Measurements from ENCODE around the gene RAB43.
"Not testable (repeated sequence)": the region's sequence is repeated elsewhere in the genome, so short reads cannot be mapped to it uniquely, and the experiment has no call there.

Gene RAB43

DNA sequence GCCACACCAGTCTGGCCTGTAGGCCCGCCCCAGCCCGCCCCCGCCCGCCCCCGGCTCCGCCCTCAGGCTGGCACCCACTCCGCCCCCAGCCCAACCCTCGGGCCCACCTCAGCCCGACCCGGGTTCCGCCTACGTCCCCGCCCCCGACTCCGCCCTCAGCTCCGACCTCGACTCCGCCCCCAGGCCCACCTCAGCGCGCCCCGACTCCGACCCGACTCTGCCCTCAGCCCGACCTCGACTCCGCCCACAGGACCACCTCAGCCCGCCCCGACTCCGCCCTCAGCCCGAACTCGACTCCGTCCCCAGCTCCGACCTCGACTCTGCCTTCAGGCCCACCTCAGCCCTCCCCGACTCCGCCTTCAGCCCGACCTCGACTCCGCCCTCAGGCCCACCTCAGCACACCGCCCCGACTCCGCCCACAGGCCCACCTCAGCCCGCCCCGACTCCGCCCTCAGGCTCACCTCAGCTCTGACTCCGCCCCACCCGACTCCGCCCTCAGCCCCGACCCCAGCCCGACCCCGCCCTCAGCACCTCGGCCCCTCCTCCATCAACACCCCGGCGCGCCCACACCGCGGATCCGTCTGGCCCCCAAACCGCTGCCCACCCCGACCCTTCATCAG is at the start of gene RAB43:
Gene RAB43 (minus strand): TSS at position 13 of the 620 bp plus-strand sequence. CDS start 315 bp downstream, outside the sequence.
- peak; percentile 26 for DNase-seq

DNA sequence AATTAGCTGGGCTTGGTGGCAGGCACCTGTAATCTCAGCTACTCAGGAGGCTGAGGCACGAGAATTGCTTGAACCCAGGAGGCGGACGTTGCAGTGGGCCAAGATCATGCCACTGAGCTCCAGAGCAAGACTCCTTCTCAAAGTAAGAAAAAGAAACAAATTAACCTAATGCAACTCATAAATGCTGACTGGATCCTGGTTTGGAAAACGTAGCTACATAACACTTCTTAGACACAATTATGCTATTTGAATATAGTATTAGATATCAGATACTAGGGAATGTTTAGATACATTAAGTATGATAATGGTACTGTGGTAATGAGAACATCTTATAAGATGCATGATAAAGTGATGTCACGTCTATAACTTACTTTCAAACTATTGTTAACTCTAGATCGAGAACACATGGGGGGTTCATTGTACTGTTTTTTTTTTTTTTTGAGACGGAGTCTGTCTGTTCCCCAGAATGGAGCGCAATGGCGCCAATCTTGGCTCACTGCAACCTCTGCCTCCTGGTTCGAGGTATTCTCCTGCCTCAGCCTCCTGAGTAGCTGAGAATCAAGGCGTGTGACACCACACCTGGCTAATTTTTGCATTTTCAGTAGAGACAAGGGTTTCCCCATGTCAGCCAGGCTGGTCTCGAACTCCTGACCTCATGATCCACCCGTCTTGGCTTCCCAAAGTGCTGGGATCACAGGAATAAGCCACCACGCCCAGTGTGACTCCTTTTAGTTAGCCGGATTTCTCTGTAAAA is 45.2 kb upstream of the RAB43 start:
- DNase-seq, result no peak

DNA sequence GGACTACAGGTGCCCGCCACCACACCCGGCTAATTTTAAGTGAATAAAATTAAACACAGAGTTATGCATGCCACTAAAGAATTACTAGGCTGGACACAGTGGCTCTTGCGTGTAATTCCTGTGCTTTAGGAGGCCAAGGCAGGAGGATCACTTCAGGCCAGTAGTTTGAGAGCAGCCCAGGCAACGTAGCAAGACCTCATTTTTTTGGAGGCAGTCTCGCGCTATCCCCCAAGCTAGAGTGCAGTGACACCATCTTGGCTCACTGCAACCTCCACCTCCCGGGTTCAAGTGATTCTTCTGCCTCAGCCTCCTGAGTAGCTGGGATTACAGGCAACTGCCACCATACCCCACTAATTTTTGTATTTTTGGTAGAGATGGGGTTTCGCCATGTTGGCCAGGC is 44.0 kb upstream of the RAB43 start:
- not testable (repeated sequence) for DNase-seq

DNA sequence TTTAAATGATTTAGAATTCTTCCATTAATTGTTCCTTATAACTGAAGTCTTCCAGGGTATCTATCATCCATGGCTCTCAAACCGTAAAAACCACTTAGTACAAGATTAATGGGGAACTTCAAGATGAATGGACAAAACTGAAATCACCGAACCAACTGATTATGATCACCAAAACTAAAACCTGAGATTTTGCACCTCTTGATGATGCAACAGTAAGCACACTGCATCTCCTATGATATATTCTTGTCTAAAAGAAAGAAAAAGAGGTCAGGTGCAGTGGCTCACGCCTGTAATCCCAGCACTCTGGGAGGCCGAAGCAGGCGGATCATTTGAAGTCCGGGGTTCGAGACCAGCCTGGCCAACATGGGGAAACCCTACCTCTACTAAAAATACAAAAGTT is 42.9 kb upstream of the RAB43 start:
- DNase-seq, result no peak

DNA sequence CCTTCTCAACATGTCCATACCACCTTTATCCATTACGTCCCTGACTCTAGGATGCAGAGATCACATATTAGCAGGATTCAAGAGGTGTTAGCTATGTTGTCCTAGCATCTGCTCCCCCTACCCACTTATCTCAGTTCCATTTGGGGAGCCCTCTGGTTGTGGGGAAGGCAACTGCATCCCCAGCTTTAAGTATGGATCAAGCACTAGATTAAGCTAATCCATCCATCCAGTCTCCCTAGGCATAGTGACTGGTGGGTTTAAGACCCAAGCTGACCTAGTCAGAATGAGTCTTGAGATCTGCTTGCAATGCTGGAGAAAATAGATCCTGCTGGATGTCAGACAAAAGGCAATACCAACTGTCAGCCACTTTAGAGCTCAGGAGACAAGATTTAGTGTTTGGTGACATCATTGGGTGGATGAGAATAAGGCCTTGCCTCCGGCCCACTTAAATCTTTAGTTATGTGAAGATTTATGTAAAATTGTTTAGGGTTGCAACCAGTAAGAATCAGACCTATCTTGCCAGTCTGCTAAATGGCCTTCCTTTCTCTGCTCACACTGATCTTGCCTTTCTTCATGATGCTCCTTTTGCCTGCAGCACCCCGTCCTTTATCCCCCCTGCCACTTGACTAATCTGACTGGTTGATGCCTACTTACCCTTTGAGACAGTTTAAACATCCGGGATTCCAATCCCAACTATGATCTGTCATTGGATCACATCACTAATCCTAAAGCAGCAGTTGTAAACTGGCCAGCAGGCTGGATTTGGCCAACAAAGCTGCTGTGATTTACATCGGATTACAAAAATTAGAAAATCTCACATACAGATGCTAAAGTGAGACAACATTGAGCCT is 41.4 kb upstream of the RAB43 start:
- peak; percentile 44 for DNase-seq

DNA sequence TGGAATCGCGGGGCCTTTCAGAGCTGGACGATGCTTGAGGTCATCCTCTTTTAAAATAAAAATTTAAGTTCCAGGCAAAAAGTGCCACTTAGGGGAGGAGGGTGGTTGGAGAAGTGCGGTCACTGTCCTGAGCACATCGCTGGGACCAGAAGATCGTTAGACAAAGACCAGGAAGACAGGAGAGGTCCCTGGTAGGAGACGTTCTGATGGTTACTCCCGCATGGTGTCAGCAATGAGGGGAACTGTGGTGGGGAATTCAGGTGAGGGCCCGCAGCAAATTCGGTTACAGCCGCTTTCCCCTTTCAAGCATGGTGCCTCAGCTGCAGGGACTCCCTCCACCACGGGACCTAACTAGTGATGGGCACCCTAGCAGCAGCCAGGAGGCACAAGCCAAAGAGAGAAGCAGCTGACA is 40.3 kb upstream of the RAB43 start:
- DNase-seq, result peak; percentile 43

DNA sequence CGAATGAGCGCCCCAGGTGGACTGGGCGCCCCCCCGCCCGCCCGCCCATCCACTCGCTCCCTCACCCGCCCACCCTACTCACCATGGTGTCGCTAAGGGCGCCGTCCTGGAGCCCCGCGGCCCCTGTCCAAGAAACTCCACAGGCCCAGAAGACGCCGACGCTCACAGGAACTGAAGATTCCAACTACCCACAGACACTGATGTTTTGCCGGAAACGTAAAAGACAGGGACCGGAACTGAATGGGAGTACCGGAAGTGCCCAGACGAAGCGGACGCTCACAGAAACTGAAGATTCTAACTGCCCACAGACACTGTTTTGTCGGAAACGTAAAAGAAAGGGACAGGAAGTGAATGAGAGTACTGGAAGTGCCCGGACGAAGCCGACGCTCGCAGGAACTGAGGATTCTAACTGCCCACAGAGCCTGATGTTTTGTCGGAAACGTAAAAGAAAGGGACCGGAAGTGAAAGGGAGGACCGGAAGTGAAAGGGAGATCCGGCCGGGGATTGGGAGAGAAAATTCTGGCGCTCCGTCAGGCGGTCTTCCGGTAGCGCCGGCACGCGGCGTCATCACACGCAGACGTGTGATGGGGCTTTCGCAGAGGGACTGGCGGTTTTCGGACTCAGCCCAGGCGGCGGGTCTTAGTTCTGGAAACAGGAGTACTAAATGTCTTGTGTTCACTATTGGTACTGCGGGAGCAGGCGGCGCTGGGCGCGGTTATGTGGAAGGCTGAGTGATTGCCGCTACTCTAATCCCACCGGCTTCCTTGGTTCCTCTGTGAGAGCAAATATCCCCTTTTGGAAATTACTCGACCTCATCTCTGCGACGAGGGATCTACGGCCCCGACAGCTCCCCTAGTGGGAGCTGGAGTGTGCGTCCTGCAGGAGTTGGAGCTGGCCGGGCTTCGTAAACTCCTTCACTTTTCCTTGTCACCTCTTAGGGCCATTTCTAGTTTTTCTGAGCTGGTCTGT is 39.6 kb upstream of the RAB43 start, which contains the start of gene ISY1:
Gene ISY1 (minus strand): TSS at position 173 of the 969 bp plus-strand sequence. CDS start 88 bp downstream, at position 85.
- peak; percentile 95 for DNase-seq

DNA sequence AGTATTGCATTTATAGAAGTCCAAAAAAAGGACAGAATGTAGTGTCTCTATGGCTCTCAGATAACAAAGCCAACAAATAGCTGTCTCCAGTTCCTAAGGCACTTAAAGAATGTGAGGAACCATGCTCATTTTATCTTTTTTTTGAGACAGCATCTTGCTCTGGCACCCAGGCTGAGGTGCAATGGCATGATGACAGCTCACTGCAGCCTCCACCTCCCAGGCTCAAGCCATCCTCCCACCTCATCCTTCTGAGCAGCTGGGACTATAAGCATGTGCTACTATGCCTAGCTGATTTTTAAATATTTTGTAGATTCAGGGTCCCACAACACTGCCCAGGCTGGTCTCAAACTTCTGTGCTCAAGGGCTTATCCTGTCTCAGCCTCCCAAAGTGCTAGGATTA is 23.2 kb upstream of the RAB43 start:
- DNase-seq, result no peak

DNA sequence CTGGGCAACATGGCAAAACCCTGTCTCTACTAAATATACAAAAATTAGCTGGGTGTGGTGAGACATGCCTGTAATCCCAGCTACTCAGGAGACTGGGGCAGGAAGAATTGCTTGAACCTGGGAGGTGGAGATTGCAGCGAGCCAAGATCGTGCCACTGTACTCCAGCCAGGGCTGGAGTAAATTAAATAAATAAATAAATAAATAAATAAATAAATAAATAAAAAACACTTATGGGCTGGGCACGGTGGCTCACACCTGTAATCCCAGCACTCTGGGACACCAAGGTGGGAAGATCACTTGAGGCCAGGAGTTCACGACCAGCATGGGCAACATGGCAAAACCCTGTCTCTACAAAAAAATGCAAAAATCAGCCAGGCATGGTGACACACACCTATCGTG is 19.4 kb upstream of the RAB43 start:
- DNase-seq, result not testable (repeated sequence)

DNA sequence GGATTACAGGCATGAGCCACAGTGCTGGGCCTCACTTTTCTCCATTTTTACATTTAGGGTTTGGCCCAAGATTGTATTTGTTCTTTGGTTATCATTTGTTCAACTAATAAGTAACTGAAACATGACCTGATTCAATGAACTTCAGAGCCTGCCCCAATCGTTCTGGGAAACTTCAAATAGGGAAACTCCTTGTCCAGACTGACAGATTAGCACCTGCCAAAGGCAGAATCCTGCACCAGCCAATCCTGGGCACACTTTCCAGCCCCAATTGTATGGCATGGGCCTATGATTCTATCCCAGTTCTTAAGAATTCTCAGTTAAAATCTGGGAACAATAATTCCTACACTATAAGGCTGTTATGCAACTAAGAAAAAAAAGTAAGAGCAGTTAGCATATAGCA is 18.3 kb upstream of the RAB43 start:
- no peak for DNase-seq

DNA sequence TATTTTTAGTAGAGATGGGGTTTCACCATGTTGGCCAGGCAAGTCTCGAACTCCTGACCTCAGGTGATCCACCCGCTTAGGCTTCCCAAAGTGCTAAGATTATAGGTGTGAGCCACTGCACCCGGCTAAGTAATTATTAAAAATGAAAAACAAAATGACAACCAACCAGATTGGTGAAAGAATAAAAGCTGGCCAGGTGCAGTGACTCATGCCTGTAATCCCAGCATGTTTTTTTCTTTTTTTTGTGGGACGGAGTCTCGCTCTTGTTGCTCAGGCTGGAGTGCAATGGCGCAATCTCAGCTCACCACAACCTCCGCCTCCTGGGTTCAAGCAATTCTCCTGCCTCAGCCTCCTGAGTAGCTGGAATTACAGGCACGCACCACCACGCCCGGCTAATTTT is 14.7 kb upstream of the RAB43 start:
- not testable (repeated sequence) for DNase-seq

DNA sequence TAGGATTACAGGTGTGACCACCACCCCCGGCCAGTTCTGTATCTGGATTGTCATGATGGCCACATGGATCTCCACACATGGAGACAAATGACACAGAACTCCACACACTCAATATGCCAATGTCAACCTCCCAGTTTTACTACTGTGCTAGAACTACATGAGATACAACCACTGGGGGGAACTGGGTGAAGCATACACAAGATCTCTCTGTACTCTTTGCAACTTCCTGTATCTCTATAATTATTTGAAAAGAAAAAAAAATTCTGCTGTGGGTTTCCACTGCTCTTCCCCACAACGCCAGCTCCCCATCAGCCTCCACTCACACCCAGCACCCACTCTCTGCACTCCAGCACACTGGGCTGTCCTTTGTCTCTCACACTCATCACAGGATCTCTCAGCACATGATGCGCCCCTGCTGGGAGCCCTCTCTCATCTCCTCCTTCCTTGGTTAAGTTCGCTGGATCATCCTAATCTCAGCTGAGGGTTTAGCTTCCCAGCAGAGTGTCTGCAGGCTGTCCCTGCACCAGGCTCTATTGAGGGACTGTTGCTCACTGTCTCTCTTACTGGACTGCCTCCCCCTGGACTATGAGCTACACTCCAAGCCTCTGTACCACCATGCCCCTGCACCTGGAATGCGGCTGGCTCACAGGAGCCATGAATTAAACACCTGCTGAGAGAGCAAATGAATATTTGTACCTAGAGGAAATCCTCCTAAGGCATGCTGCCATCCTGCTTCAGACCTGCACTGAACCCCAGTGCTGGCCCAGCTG is 10.7 kb upstream of the RAB43 start:
- DNase-seq, result no peak

DNA sequence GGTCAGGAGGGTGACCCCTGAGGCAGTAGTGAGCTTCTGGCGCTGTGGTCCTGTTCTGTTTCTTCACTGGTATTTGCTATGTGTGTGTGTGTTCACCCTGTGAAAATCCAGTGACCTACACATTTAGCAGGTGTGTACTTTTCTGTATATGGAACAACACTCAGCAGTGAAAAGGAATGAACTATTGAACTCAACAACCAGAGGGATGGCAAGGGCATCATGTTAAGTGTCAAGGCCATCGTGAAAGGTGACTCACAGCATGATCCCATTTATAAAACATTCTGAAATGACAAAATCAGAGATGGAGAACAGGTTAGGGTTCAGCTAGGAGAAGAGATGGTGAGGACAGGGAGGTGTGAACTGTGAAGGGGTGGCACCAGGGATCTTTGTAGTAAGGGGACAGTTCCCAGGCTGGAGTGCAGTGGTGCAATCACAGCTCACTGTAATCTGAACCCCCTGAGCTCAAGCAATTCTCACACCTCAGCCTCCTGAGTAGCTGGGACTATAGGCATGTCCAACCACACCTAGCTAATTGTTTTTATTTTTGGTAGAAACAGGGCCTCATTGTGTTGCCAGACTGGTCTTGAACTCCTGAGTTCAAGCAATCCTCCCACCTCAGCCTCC is 10.0 kb upstream of the RAB43 start:
- DNase-seq, result no peak

DNA sequence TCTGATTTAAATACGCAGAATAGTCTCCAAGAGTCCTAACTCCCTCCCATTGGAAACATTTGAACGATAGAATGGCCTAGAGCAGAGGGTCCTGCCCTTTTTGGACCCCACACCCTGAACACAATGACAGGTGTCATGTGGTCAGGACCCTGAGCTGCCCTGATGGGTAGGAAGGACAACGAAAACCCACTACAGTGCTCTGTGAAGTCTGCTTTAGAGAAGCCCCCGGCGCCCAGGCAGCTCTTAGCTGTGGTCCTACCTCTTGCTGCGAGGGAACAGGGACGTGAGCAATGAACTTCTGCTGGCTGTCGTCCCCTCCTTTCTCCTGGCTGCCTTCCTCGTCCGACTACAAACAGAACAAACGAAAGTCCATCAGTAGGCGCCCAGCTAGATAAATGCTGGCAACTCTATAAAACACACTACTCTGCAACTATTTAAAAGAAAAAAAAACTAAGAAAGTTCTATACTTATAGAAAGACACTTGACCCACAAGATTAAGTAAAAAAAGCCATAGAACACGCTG is 8.7 kb upstream of the RAB43 start:
- no peak for DNase-seq

DNA sequence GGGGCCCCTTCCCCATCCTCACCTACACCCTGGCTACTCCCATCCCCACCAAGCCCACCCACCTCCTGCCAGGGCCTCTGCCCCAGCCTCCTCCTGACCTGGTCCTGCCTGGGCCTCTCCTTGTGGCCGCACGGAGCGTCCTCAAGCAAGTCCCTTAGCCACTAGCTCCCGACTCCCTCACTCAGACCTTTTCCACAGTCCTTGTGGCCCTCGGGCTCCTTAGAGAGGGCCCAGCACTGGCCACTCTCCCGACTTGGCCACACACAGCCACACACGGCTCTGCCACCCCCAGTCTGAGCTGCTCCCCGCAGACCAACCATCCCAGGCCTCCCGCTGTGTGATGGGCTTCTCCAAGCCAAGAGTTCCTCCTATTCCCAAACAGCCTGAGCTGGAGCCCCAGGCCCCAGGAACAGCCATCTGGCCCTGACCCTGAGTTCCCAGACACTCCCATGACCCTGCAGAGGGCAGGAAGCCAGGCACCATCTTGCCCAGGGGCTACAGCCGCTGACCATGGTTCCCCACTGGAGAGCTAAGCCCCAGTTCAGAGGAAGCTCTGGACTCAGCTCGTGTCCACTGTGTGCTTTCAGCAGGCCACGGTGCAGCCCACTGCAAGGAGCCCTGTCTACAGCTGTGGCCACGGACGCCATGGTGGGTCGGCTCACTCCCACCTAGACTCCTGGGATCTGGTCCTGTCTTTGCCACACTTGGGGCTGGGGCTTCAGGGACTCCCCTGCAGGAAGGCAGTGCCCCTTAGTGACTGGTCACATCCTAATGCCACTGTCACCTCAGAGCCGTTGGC is 7.0 kb upstream of the RAB43 start:
- DNase-seq, result no peak

DNA sequence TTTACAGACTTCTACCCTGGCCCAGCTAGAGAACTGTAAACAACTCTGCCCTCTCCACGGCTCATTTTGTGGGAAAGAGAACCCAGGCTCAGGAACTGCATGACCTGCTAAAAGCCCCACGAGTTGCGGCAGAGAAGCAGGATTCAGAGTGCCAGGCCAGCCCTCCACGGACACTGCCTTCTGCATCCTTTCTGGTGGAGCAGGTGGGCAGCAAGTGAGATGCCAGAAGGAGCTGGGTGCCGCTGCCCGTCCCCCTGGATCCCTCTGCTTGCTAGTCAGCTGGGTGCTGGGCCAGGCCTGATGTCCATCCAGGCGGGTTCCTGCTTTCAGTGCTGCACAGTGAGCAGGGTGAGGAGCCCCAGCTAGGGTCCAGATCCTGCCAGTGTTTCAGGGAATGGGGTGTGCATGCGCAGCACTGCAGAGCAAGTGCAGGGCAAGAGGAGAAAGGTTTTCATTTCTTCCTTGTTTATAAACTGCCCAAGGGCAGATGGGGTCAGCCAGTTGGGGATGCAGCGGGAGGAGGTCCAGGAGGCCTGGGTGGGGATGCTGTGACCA is 5.2 kb upstream of the RAB43 start:
- DNase-seq, result no peak

DNA sequence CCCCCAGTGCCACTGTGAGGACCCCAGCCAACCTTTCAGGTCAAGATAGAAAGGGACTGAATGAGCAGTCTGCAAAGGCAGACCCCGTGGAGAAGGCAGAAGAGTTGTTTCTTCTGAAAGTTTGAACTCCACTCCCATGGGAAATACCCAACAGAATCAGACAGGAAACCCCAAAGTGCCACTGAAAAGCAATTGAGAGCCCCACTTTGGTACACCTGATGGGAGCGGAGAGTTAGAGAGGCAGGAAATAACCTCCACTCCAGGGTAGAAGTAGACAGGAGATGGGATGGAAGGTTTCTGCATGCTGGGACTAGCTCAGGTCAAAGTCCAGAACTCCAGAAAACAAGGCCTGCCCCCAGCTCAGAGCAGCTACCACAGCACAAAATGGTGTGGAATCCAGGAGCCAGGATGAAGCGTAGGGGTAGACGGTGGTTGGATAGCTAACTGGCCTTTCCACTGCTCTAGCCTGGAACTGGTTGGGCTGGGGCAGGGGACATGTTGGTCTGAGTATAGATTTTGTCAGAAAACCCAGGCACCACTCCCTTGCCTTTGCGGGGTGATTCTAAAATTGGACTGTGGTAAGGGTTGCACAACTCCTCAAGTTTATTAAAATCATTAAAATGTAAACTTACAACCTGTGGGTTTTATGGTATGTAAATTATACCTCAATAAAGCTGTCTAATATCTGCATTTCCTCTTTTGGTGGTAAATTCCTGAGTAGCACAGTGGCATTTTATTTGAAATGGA is 1.9 kb upstream of the RAB43 start:
- peak; percentile 84 for DNase-seq

DNA sequence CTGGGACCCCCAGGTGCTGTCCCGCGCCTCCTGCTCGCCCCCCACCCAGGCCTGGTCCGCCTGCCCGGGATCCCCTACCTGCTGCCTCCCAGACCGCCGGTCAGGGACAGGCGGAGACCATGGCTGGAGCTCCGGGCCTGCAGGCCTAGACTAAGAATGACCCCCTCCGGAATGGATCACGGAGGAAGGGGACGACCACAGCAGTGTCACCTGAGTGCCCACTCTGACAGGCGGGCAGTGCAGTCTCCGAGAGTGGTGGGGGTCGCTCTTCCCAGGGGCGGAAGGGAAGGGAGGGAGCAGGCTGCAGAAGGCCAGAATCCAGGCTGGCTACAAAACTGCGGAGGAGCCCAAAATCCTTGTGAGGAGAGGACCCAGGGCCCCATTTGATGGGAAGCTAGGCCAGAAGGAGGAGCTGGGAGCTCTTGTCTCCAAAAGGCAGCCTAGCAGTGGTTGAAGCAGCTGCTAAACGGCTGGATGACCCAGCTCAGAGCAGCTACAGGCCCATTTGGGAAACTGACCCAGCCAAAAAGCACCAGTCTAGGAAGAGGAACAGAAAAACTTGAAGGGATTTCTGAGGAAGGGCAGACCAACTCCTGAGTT is 908 bp upstream of the RAB43 start:
- DNase-seq, result peak; percentile 46

All from MV-4-11 (cell line).